DND-41 (cell line): ENCODE measurements around the gene NUDT1.

Experiments used
- EZH2 ChIP-seq: IDR thresholded peaks from 3 replicates; pipeline ENCODE4 v1.6.1; 2012; ENCODE audit warnings: borderline replicate concordance, low read depth, mild to moderate bottlenecking, moderate library complexity, low read length, inconsistent platforms; ENCODE audit not compliant: severe bottlenecking
- TF ChIP-seq, protein P1 (sequence below): IDR thresholded peaks from 2 replicates; pipeline ENCODE4 v1.5.1; 2012; ENCODE audit warnings: borderline replicate concordance, low read length, moderate library complexity, mild to moderate bottlenecking; ENCODE audit not compliant: poor library complexity, severe bottlenecking; ENCODE audit errors: extremely low read depth

DNA sequence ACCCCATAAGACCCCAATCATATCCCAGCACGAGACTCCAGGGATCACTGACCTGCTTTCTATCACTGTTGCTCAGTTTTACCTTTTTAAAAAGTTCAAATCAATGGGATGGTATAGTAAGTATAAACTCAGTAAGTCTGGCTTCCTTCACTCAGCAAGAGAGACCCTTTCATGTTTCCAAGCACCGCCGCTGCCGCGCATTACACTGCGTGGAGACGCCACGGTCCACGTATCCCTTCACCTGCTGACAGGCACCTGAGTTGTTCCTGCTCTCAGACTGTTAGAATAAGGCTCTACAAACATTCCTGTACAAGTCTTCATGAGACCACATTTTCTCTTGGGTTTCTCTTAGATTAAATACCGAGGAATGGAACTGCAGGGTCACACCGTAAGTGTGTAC lies 37.6 kb upstream of the NUDT1 start:
- TF ChIP-seq, protein P1, sequence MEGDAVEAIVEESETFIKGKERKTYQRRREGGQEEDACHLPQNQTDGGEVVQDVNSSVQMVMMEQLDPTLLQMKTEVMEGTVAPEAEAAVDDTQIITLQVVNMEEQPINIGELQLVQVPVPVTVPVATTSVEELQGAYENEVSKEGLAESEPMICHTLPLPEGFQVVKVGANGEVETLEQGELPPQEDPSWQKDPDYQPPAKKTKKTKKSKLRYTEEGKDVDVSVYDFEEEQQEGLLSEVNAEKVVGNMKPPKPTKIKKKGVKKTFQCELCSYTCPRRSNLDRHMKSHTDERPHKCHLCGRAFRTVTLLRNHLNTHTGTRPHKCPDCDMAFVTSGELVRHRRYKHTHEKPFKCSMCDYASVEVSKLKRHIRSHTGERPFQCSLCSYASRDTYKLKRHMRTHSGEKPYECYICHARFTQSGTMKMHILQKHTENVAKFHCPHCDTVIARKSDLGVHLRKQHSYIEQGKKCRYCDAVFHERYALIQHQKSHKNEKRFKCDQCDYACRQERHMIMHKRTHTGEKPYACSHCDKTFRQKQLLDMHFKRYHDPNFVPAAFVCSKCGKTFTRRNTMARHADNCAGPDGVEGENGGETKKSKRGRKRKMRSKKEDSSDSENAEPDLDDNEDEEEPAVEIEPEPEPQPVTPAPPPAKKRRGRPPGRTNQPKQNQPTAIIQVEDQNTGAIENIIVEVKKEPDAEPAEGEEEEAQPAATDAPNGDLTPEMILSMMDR: no peak
- TF ChIP-seq EZH2: no peak
